GM21367 (cell line): ENCODE data around the gene THSD1.
"Not testable (repeated sequence)": the region's sequence is repeated elsewhere in the genome, so short reads cannot be mapped to it uniquely, and the experiment has no call there.

Experiments used
- ATAC-seq: cut with Tn5 transposase; IDR thresholded peaks from one replicate; pipeline ENCODE4 v1.9.1; 2021; ENCODE audit not compliant: unreplicated experiment

The THSD1 gene

DNA sequence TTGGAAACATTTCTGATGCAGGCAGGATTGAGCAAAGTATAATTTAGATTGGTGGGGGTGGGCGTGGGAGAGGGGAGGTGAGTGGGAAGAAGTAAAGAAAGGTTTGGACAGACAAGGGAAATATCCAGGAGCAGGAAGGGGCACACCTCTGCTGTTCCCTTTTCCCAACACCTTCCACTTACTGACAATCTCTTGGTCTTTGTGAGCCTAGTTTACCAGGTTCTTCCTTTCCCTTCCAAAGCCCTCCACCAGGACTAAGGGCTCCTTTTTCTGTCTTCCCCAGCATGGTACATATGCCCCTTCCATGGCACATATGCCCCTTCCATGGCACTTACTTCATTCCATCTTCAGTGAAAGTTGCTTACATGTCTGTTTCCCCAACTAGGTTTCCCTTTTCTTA, 6.2 kb upstream of the THSD1 start:
- ATAC-seq: no peak

DNA sequence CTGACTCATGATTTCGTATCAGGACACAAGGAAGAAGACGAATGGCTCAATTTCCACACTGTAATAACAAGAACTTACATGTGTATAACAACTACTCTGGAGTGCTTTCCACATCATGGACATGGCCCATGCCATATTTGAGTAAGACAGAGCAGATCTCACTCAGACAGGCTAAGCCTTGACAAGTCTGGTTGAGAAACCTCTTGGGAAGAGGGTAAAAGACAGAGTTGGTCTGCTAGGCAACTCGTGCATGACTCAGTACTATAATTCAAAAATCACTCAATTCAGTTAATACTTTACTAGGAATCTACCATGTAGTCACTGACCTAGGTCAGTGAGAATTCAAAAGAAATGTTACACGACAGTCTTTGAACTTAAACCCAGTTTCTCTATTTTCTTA, 5.7 kb upstream of the THSD1 start:
- ATAC-seq: no peak

DNA sequence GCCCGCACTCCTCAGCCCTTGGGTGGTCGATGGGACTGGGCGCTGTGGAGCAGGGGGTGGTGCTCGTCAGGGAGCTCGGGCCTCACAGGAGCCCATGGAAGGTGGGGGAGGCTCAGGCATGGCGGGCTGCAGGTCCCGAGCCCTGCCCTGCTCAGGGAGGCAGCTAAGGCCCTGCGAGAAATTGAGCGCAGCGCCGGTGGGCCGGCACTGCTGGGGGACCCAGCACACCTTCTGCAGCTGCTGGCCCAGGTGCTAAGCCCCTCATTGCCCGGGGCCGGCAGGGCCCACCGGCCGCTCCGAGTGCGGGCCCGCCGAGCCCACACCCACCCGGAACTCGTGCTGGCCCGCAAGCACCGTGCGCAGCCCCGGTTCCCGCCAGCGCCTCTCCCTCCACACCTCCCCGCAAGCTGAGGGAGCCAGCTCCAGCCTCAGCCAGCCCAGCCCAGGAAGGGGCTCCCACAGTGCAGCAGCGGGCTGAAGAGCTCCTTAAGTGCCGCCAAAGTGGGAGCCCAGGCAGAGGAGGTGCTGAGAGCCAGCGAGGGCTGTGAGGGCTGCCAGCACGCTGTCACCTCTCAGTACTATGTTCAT, 2.2 kb upstream of the THSD1 start:
- ATAC-seq: not testable (repeated sequence)

DNA sequence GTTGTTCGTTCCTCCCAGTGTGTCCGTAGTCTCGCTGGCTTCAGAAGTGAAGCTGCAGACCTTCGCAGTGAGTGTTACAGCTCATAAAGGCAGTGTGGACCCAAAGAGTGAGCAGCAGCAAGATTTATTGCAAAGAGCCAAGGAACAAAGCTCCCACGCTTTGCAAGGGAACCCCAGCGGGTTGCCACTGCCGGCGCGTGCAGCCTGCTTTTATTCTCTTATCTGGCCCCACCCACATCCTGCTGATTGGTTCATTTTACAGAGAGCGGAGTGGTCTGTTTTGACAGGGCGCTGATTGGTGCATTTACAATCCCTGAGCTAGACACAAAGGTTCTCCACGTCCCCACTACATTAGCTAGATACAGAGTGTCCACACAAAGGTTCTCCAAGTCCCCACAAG, 1.5 kb upstream of the THSD1 start:
- not testable (repeated sequence) for ATAC-seq

DNA sequence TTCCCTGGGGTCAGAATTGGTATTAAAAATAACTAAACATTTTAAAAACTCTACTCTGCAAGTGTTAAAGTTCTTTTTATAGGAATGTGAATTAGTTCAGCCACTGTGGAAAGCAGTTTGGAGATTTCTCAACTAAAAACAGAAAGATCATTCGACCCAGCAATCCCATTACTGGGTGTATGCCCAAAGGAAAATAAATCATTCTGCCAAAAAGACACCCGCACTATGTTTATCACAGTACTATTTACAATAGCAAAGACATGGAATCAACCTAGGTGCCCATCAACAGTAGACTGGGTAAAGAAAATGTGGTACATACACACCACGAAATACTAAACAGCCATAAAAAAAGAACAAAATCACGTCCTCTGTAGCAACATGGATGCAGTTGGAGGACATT, 657 bp upstream of the THSD1 start:
- ATAC-seq: no peak

DNA sequence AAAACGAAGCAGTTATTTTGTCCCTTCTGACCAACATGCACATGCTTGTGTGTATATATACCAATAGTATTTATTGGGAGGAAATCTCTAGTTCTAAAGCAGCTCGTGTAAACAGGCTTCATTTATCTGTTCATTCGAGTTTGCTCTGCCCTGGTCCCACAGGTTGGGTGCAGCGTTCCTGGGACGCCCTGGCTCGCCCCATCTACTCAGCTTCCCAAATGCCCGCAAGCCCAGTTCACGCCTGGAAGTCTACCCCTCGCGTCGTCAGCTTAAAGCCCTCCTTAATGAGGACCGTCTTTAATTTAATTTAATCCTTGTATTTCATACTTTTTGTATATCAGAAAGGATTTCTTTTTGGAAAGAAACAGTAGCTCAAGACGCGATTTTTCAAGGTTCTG, 604 bp downstream of the THSD1 start:
- no peak for ATAC-seq

DNA sequence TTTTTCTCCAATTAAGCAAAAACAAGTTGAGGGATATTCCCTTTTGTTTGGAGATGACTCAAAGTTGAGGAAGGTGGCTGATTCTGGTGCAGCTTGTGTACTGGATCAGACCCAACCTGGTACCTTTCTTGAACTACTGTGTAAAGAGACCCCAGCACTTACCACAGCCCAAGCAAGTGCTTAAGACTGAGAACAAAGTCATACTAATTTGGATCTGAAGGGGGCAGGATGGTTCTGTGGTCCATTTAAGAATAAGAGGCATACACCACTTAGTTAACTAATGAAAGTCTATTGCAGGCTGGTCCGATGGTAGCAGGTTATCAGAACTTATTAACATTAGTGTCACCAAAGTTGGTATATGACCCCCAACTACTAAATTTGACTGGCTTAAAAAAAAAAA, 6.3 kb downstream of the THSD1 start:
- ATAC-seq: no peak

DNA sequence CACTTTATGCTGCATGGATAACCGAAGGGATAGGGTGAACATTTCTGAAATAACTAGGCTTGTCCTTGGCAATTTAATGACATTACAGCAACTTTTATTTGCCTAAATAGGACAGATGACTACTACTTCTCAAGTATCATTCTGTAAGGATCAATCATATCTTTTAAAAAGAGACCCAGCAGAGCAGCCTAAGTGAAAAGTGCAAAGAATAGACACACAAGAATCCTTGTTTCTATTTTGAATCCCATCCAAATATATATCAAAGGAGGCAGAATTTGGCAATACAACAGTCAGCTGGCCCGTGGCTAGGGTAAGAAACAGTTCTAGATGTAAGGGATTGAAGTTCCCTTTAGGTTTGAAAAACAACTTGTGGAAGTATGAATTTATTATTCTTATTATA, 6.9 kb downstream of the THSD1 start:
- no peak for ATAC-seq

DNA sequence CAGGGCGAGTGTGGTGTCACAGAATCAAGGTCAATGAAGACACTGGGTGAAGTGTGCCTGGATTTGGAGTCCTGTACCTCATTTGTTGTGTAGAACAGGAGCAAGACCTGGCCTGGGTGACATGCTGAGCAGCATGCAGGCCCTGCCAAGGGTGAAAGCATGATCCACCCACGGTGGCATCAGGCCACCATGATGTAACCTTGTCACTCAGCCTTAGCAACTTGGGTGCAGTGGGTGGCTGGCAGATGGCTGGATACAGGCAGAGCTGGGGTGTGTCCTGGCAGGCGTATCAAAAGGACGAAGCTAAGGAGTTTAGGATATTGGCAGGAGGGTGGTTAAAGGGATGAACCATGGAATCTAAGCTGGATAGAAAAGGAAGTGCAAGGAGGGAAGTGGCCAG, 10.3 kb downstream of the THSD1 start:
- no peak for ATAC-seq

DNA sequence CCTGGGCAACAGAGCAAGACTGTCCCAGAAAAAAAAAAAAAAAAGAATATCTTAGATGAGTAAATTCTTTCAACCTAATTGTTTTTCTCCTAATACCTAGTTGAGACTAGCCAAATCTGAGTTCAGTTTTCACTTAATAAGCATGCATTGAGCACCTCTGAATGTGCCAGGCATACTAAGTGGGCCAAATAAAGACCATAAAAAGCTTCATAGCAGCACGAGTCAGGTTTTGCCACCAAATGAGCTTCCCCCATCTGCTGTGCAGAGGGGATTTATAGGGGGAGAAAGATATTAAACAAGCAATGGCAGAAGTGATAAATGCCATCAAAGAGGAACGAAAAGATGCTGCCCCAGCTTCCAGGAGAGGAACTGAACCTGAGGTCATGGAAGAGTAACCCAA, 11.4 kb downstream of the THSD1 start:
- no peak for ATAC-seq

DNA sequence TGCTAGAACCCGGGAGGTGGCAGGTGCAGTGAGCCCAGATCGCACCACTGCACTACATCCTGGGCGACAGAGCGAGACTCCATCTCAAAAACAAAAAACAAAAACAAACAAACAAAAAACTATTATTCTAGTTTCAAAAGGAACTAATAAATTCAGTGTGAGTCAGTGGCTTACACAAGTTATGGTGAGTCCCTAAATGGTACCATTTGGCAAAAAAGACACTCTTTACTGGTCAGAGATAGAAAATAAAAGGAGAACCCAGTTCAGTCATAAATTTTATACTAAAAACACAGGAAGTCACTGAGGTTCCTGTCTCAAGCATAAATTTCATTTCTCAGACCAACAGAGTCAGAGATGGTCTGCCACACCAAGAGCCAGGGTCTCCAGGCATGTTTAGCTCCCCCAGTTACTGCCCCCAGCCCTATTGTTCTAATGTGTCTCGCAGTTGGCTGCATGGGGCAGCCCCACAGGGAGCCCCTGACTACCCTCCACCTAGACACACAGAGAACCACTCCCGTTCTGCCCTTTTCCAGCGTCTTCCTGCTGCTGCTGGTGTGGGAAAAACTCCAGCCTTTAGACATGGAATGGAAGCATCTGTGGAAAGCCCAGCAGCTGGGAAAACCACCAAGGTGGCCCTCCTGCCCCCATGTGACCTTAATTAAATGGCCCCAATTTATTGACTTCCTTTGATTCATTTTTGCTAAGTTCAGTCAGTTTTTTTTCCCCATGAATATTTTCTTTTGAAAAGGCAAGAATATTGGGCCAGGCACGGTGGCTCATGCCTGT, 12.2 kb downstream of the THSD1 start:
- no peak for ATAC-seq

DNA sequence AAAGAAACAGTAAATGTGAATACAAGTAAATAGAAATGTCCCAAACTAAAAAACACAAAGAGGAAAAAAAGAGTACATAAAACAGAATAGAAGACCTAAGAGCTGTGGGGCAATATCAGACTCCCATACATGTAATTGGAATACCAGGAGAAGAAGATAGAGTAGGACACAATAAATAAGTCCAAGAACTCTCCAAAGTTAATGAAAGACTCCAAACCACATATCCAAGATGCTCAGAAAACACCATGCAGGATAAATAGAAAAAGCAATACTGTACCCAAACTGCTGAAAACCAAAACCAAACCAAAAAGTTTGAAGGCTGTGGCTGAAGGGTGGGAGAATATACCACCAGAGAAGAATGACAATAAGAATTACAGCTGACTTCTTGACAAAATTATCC, 18.3 kb downstream of the THSD1 start:
- ATAC-seq: no peak

DNA sequence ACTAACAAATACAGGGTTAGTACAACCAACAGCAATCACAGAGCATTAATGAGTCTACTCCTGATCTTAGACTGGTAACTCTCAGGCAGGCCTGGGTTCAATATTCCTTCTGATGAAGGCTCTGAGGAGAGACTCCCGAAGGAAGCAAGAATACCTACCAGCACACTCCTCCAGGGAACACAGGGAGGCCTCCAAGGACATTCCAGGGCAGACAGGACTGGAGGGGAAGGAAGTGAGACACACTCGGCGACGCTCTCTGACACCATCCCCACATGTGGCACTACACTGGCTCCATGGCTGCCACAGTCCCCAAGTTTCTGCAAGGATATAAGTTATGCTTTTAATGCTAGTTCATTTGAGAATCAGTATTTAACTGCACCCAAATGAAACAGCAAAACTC, 20.1 kb downstream of the THSD1 start:
- ATAC-seq: no peak

DNA sequence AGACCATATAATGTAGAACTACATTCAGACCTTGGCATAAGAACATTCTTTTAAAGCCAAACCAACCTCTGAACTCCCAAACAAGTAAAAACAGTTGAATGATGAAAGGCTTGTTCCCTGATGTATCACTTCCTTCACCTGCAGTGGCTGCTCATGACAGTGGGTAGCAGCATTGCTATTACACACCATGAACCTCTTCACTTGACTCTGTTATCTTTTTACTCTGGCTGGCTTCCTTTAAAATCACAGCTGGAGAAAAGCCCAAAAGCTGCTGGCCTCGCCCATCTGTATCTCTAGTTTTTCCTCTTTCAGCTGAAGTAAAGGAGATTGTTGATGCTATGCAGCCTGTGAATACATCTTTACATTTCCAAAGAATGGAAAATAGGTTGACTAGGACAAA, 22.6 kb downstream of the THSD1 start:
- ATAC-seq: no peak

DNA sequence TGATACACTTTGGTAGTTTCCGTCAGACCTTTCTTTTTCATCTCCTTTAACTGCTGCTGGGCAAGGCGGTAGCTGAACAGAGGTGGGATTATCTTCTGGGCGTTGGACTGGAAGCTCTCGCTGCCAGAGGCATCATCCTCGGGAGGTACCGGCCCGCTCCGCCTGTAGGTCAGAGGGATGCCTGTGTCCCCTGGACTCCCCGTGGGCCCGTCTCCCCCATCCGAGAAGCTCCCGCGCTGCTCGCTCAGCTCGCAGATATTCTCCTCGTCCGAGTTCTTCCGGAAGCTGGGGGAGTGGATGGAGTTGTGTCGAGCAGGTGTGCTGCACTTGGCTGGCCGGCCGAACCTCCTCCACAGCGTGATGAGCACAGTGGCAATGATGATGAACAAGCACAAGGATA, 27.7 kb downstream of the THSD1 start:
- no peak for ATAC-seq

DNA sequence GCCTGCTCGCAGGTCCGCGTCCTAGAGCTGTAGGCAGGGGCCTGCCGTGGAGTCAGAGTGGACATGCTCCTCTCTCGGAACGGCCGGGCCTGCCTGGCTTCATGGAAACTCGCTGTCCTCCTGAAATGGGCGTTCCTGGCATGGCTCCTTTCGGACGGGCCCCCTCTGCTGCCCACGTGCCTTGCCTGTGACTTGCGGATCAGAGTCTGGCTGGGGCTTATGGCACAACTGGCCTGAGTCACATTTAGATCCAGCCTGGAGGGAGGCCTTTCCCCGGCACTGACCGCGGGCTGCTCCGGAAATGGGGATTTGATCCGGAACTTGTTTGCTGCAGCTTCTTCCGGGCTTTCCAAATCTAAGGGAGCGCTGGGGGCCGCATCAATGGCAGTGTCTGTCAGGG, 28.1 kb downstream of the THSD1 start:
- no peak for ATAC-seq

DNA sequence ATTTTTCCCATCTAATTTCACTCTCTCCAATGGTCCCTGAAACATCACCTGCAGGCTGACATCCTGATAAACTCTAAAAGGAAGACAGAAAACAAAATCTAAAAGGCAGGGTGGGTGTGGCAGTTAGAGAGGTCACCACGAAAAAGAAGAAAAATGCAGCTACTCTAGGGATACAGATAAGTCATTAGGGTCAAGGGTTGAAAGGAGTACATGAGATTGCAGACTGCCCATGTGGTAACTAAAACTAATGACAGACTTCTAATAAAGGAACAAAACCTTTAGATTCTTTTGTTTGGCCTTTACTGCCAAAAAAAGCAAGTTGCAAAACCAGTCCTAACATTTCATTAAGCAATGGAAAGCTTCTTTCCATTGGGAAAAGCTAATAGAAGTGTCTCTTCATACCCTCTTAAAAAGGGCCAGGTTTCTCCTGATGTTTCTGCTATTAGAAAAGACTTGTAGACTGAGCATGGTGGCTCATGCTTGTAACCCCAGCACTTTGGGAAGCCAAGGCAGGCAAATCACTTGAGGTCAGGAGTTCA, 31.0 kb downstream of the THSD1 start:
- no peak for ATAC-seq

DNA sequence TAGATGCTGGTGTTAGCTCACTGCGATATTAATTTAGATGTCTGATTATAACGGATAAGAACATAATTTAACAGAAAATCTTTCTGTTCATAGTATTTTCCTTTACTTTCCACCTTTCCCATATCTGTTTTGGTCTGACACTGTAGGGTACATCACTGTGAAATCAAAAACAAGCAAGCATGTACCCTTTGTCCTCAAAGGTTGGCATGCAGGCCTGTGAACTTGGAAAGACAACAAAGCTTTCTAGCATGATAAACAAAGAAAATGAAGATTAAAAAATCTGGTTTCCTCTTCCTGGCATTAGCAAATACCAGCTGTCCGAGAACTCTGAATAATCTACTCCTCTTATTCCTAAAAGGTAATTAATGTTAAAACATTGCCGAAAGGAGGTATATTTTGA, 31.6 kb downstream of the THSD1 start:
- no peak for ATAC-seq

DNA sequence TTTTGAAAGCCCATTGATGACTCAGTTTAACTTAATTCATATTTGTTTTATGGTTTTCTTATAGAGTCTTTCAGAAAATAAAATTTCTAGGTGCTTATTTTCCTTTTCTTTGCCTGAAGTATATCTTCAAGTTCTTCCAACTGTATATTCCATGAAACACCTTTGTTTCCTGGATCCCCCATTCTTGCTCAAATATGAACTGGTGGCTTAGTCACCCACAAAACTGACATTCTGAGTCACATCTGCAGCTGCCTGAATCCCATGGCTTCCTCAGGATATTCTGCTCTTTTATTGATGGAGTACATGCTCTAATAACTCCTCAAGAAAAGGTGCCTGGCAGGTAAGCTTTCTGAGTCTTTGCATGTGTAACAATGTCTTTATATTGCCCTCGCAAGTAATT, 32.7 kb downstream of the THSD1 start:
- ATAC-seq: not testable (repeated sequence)

DNA sequence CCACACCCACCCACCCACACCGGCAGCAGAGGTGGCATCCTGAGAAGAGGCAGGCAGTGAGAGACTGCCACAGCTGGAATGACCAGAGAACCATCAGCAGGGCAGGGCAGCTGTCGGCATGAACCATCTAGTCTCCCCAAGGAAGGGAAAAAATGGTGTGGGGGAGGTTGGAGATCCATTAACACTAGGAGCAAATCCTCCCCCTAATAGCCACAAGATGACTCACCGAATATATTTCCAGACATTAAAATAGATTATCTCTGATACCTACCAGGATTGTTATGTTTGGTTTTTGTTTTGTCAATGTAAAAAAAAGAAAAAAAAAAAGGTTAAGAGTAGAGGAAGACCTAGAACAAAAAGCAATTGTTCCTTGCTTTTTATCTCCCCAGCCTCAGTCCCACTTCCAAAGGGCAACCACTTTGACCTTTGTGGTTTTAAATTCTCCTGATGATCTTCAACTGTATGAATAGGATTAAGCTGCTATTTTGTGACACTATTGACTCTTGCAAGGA, 34.2 kb downstream of the THSD1 start:
- no peak for ATAC-seq

DNA sequence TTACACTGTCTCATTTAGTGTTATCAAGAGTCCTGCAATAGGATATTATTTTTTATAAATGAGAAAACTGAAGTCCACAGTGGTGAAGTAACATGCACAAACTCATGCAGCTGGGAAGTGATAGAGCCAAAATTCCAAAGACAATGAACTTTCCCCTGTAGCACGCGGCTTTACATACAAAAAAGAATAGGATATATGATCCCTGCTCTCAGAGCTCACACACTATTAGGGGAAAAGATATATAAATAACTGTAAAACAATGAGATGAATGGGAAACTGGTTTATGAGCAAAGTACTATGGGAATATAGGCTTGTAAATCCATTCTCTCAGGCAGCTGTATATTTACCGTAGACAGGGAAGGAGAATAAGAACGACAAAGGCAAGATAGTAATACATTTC, 39.7 kb downstream of the THSD1 start:
- ATAC-seq: no peak

DNA sequence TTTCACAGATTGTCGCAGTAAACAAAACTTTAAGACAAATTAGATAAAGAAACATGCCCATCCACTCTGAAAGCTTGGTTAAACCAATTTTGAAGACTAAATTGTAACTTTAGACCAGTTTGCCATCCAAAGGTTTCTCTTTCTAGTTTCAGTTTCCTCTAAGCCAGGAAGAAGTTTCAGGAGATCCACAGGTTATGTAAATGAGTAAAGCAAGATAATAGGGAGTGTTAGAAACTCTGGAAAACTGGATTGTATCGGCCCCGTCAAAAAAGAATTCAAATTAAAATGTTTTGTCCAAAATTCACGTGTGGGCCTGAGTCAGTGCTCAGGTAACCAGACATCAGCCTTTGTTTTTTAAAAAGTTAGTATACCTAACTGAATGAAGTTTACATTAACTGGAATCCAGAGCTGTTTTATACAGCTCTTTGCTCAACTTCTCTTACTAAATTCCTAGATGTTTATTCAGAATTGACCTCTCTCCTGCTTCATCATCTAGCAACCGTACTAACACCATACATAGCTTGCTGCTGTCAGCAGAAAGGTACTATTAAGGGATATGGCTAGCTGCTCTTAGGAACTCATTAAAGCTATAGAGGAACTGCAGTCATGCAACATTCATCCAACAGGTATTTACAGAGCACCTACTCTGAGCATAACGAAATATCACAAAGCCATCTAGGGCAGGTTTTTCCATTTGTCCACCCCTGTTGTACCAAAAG, 43.6 kb downstream of the THSD1 start:
- ATAC-seq: not testable (repeated sequence)
